Measurements from ENCODE around the gene GRWD1.

GRWD1 gene

DNA sequence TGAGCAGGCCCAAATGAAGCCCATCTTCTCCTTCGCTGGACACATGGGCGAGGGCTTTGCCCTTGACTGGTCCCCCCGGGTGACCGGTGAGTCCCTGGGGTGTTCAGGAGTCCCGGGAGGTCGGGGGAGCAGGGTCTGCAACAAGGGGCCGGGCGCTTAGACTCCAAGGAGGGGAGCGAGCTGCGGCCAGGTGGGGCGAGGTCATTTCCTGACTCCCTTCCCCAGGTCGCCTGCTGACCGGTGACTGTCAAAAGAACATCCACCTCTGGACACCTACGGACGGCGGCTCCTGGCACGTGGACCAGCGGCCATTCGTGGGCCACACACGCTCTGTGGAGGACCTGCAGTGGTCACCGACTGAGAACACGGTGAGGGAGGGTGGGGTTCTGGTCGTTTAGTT, 4.7 kb downstream of the GRWD1 start:
- Histone ChIP-seq H3K36me3 (peaks cover 57% of the 10 kb centered on the region), H3K27me3 (ENCODE audit: insufficient read depth, low read depth, severe bottlenecking) (no peaks in the 10 kb centered on the region), H3K9me3 (ENCODE audit: severe bottlenecking) (no peaks in the 10 kb centered on the region), H3K27ac (no peak overlapping the region), H3K4me3 (ENCODE audit: low read depth, low read length) (no peak overlapping the region)
- TF ChIP-seq, protein P1, sequence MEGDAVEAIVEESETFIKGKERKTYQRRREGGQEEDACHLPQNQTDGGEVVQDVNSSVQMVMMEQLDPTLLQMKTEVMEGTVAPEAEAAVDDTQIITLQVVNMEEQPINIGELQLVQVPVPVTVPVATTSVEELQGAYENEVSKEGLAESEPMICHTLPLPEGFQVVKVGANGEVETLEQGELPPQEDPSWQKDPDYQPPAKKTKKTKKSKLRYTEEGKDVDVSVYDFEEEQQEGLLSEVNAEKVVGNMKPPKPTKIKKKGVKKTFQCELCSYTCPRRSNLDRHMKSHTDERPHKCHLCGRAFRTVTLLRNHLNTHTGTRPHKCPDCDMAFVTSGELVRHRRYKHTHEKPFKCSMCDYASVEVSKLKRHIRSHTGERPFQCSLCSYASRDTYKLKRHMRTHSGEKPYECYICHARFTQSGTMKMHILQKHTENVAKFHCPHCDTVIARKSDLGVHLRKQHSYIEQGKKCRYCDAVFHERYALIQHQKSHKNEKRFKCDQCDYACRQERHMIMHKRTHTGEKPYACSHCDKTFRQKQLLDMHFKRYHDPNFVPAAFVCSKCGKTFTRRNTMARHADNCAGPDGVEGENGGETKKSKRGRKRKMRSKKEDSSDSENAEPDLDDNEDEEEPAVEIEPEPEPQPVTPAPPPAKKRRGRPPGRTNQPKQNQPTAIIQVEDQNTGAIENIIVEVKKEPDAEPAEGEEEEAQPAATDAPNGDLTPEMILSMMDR (IDR thresholded peaks at IDR 0.05; ENCODE audit: low read depth, low read length): no peak
- no peak for DNase-seq

DNA sequence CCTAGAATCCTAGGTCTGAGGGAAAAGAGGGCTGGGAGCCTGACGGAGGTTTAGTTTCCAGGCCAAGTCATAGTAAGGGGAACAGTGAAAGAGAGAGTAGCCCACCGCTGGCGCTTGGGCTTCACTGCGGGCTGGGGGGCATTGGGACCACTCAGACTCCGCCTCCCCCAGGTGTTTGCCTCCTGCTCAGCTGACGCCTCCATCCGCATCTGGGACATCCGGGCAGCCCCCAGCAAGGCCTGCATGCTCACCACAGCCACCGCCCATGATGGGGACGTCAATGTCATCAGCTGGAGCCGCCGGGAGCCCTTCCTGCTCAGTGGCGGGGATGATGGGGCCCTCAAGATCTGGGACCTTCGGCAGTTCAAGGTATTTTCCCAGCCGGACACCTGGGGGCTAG, 5.1 kb downstream of the GRWD1 start:
- peaks cover 60% of the 10 kb centered on the region for H3K36me3 ChIP-seq

GRCh38 chr19:48451624-48452023, 5.8 kb downstream of the GRWD1 start:
- no peaks in the 10 kb centered on the region for H3K9me3 ChIP-seq (ENCODE audit: severe bottlenecking)
- no peaks in the 10 kb centered on the region for H3K27me3 ChIP-seq (ENCODE audit: insufficient read depth, low read depth, severe bottlenecking)
- no peak for DNase-seq
- H3K4me3 ChIP-seq (ENCODE audit: low read depth, low read length): no peak overlapping the region
- H3K27ac ChIP-seq: no peak overlapping the region
- TF ChIP-seq, protein P1 (IDR thresholded peaks at IDR 0.05; ENCODE audit: low read depth, low read length): no peak
- H3K36me3 ChIP-seq: peaks cover 63% of the 10 kb centered on the region

More for the DNA sequence above, 5.1 kb downstream of the GRWD1 start:
- no peak for DNase-seq
- no peak overlapping the region for H3K27ac ChIP-seq
- TF ChIP-seq, protein P1 (IDR thresholded peaks at IDR 0.05; ENCODE audit: low read depth, low read length): no peak
- no peak overlapping the region for H3K4me3 ChIP-seq (ENCODE audit: low read depth, low read length)
- no peaks in the 10 kb centered on the region for H3K9me3 ChIP-seq (ENCODE audit: severe bottlenecking)
- H3K27me3 ChIP-seq (ENCODE audit: insufficient read depth, low read depth, severe bottlenecking): no peaks in the 10 kb centered on the region

DNA sequence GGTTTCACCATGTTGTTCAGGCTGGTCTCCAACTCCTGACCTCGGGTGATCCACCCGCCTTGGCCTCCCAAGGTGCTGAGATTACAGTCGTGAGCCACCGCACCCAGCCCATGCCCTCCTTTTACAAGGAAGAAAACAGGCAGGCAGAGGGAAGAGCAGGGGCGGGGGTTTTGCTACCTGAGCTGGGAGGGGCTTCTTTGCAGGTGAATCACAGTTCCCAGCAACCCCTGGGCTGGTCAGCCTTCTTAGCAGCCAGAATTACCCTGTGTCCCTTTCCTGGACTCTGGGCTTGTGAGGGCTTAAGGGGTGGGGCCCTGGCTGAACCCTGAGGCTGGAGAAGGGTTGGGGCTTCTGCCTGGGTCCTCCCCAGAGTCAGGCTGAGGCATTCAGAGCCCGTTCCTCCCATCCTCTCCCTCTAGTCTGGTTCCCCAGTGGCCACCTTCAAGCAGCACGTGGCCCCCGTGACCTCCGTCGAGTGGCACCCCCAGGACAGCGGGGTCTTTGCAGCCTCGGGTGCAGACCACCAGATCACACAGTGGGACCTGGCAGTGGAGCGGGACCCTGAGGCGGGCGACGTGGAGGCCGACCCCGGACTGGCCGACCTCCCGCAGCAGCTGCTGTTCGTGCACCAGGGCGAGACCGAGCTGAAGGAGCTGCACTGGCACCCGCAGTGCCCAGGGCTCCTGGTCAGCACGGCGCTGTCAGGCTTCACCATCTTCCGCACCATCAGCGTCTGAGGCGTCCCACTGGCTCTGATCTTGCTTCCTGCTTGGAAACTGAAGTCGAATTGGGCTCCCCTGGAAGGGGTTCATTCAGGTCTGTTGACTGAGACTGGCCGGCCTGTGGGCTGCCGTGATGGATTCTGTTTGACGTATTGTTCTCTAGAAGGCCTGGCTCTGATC, 6.8 kb downstream of the GRWD1 start:
- DNase-seq: no peak
- peaks cover 58% of the 10 kb centered on the region for H3K36me3 ChIP-seq
- H3K27ac ChIP-seq: no peak overlapping the region
- no peak overlapping the region for H3K4me3 ChIP-seq (ENCODE audit: low read depth, low read length)
- H3K9me3 ChIP-seq (ENCODE audit: severe bottlenecking): no peaks in the 10 kb centered on the region
- H3K27me3 ChIP-seq (ENCODE audit: insufficient read depth, low read depth, severe bottlenecking): no peaks in the 10 kb centered on the region
- TF ChIP-seq, protein P1 (IDR thresholded peaks at IDR 0.05; ENCODE audit: low read depth, low read length): no peak

- Histone ChIP-seq H3K9me3 (ENCODE audit: severe bottlenecking) (no peaks in the 10 kb centered on the region), H3K27ac (no peak overlapping the region), H3K27me3 (ENCODE audit: insufficient read depth, low read depth, severe bottlenecking) (no peaks in the 10 kb centered on the region), H3K4me3 (ENCODE audit: low read depth, low read length) (no peak overlapping the region), H3K36me3 (peaks cover 48% of the 10 kb centered on the region)
- no peak for DNase-seq
- TF ChIP-seq, protein P1 (IDR thresholded peaks at IDR 0.05; ENCODE audit: low read depth, low read length): no peak
Measured at GRCh38 chr19:48454150-48454730, 8.5 kb downstream of the GRWD1 start.

Data from WERI-Rb-1 (cell line).